Measurements from ENCODE around the gene WDR83. TPM values are rescaled to one million over a fixed set of nuclear protein-coding genes. Genes with fewer than 3 reads are reported as not detected.

WDR83 gene
- total and polyA plus RNA-seq, 2 experiments from 2014 or later: 9.1 to 19.5 TPM

- 91% methylated on average over 9 of the region's 9 CpGs for WGBS (ENCODE audit: low lambda C conversion rate, missing lambda C conversion rate)
- TF ChIP-seq, protein P1, sequence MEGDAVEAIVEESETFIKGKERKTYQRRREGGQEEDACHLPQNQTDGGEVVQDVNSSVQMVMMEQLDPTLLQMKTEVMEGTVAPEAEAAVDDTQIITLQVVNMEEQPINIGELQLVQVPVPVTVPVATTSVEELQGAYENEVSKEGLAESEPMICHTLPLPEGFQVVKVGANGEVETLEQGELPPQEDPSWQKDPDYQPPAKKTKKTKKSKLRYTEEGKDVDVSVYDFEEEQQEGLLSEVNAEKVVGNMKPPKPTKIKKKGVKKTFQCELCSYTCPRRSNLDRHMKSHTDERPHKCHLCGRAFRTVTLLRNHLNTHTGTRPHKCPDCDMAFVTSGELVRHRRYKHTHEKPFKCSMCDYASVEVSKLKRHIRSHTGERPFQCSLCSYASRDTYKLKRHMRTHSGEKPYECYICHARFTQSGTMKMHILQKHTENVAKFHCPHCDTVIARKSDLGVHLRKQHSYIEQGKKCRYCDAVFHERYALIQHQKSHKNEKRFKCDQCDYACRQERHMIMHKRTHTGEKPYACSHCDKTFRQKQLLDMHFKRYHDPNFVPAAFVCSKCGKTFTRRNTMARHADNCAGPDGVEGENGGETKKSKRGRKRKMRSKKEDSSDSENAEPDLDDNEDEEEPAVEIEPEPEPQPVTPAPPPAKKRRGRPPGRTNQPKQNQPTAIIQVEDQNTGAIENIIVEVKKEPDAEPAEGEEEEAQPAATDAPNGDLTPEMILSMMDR (IDR thresholded peaks at IDR 0.05; ENCODE audit: poor library complexity): no peak
- TF ChIP-seq EZH2phosphoT487 (IDR thresholded peaks at IDR 0.05; ENCODE audit: low read depth, severe bottlenecking, unreplicated experiment) (no peak), EZH2 (IDR thresholded peaks at IDR 0.05; ENCODE audit: borderline replicate concordance) (no peak)
- no peak within 1 kb of the TSS for H3K27ac ChIP-seq
These were observed 21.0 kb downstream of the WDR83 start, which contains the start of gene GNG14 for GRCh38 chr19:12687496-12688196. Gene GNG14 (plus strand): TSS chr19:12687998. CDS start chr19:12688049, 51 bp downstream.

GRCh38 chr19:12689012-12689411 is 22.4 kb downstream of the WDR83 start:
- no peaks in the 10 kb centered on the region for H3K79me2 ChIP-seq
- H2AFZ ChIP-seq: no peak overlapping the region
- no peak for DNase-seq (ENCODE audit: low spot score)
- 96% methylated on average over 12 of the region's 12 CpGs for WGBS (ENCODE audit: low lambda C conversion rate, missing lambda C conversion rate)
- TF ChIP-seq EZH2 (IDR thresholded peaks at IDR 0.05; ENCODE audit: borderline replicate concordance): no peak
- TF ChIP-seq, protein P1 (IDR thresholded peaks at IDR 0.05; ENCODE audit: poor library complexity): no peak
- TF ChIP-seq EZH2phosphoT487 (IDR thresholded peaks at IDR 0.05; ENCODE audit: low read depth, severe bottlenecking, unreplicated experiment): no peak
- no peaks in the 10 kb centered on the region for H3K4me1 ChIP-seq (ENCODE audit: insufficient read depth)
- no peak overlapping the region for H3K4me2 ChIP-seq
- no peak overlapping the region for H3K27ac ChIP-seq
- no peak overlapping the region for H3K4me3 ChIP-seq
- no peaks in the 10 kb centered on the region for H4K20me1 ChIP-seq (ENCODE audit: insufficient read depth, poor library complexity, severe bottlenecking)
- H3K36me3 ChIP-seq (replicated peaks; ENCODE audit: insufficient read depth, low read depth): no peaks in the 10 kb centered on the region
- H3K9me3 ChIP-seq (ENCODE audit: low read depth): no peaks in the 10 kb centered on the region
- no peaks in the 10 kb centered on the region for H3K9me2 ChIP-seq (replicated peaks; ENCODE audit: insufficient read depth)
- H3K27me3 ChIP-seq: no peaks in the 10 kb centered on the region

More at GRCh38 chr19:12687496-12688196, 21.0 kb downstream of the WDR83 start, which contains the start of gene GNG14:
- H3K9me3 ChIP-seq (ENCODE audit: low read depth): no peaks in the 10 kb centered on the region
- no peaks in the 10 kb centered on the region for H3K27me3 ChIP-seq
- H3K4me1 ChIP-seq (ENCODE audit: insufficient read depth): no peaks in the 10 kb centered on the region
- H3K4me2 ChIP-seq: no peak within 1 kb of the TSS
- no peaks in the 10 kb centered on the region for H3K36me3 ChIP-seq (replicated peaks; ENCODE audit: insufficient read depth, low read depth)
- no peak for DNase-seq (ENCODE audit: low spot score)
- no peaks in the 10 kb centered on the region for H3K79me2 ChIP-seq
- no peak within 1 kb of the TSS for H2AFZ ChIP-seq
- no peaks in the 10 kb centered on the region for H4K20me1 ChIP-seq (ENCODE audit: insufficient read depth, poor library complexity, severe bottlenecking)
- H3K4me3 ChIP-seq: no peak within 1 kb of the TSS
- no peaks in the 10 kb centered on the region for H3K9me2 ChIP-seq (replicated peaks; ENCODE audit: insufficient read depth)

DNA sequence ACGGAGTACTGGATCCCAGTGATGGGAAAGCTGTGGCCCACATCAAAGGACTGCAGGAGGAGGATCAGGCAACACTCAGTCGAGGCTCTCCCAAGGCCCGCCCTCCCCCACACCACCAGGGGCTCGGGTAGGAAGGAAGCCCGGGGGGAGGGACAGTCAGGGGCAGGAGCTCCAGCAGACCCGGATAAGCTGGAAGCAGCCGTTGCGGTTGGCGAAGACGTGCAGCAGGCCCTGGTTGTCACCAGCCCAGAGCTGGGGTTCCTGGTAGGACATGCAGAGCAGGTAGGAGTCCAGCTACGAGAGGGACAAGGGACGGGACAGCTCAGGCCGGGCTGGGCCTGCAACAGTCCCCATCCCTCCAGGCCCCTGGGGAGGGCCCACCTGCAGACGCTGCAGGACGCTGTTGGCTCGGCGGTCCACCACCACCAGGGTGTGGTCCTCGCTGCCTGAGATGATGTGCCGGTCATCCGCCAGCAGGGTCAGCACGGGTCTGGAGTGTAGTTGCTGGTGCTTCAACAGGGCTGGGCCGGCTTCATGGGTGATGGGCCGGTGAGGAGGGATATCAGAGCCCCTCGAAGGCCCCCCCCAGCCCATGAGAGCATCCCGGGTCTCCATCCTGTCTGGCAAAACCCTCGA is 23.1 kb downstream of the WDR83 start:
- no peak for DNase-seq (ENCODE audit: low spot score)
- WGBS (ENCODE audit: low lambda C conversion rate, missing lambda C conversion rate): 91% methylated on average over 24 of the region's 26 CpGs
- TF ChIP-seq, protein P1 (IDR thresholded peaks at IDR 0.05; ENCODE audit: poor library complexity): no peak
- TF ChIP-seq EZH2phosphoT487 (IDR thresholded peaks at IDR 0.05; ENCODE audit: low read depth, severe bottlenecking, unreplicated experiment) (no peak), EZH2 (IDR thresholded peaks at IDR 0.05; ENCODE audit: borderline replicate concordance) (no peak)

More for the DNA sequence above, 23.1 kb downstream of the WDR83 start:
- H3K9me3 ChIP-seq (ENCODE audit: low read depth): no peaks in the 10 kb centered on the region
- H3K36me3 ChIP-seq (replicated peaks; ENCODE audit: insufficient read depth, low read depth): no peaks in the 10 kb centered on the region
- H3K4me3 ChIP-seq: no peak overlapping the region
- H4K20me1 ChIP-seq (ENCODE audit: insufficient read depth, poor library complexity, severe bottlenecking): no peaks in the 10 kb centered on the region
- no peaks in the 10 kb centered on the region for H3K9me2 ChIP-seq (replicated peaks; ENCODE audit: insufficient read depth)
- H3K27ac ChIP-seq: no peak overlapping the region
- H3K4me1 ChIP-seq (ENCODE audit: insufficient read depth): no peaks in the 10 kb centered on the region
- H3K4me2 ChIP-seq: no peak overlapping the region
- no peaks in the 10 kb centered on the region for H3K27me3 ChIP-seq
- no peaks in the 10 kb centered on the region for H3K79me2 ChIP-seq
- no peak overlapping the region for H2AFZ ChIP-seq

All from hepatocyte (in vitro differentiated cells).